Smooth muscle cell (in vitro differentiated cells): Measurements from ENCODE around the gene PELI3. TPM values are rescaled to one million over a fixed set of nuclear protein-coding genes. Genes with fewer than 3 reads are reported as not detected.
A peak's percentile ranks its signal among the peaks of the same experiment; 100 is the strongest.

Source experiments
- DNase-seq: peaks from one replicate; lab custom pipeline; 2025; ENCODE audit not compliant: unreplicated experiment; lab: John Stamatoyannopoulos, UW
- H2AFZ ChIP-seq: fragments of 200-600 bp; sonication (generic); 2 replicates; pipeline ENCODE4 v1.6.0; 2016; ENCODE audit warnings: antibody characterized with exemption, low read depth, mild to moderate bottlenecking
- H3F3A ChIP-seq: fragments of 200-600 bp; sonication (generic); 2 replicates; pipeline ENCODE4 v1.6.0; 2017; ENCODE audit warnings: antibody characterized with exemption, low read depth
- H3K27ac ChIP-seq: fragments of 200-600 bp; sonication (generic); 2 replicates; pipeline ENCODE4 v1.5.1; 2016; ENCODE audit warnings: low read depth, mild to moderate bottlenecking
- H3K27me3 ChIP-seq: fragments of 200-600 bp; sonication (generic); 2 replicates; pipeline ENCODE4 v1.6.1; 2016; ENCODE audit warnings: low read depth, mild to moderate bottlenecking
- H3K36me3 ChIP-seq: fragments of 200-600 bp; sonication (generic); 2 replicates; pipeline ENCODE4 v1.5.1; 2016; ENCODE audit warnings: low read depth
- H3K4me1 ChIP-seq: fragments of 200-600 bp; sonication (generic); 2 replicates; pipeline ENCODE4 v1.5.1; 2016; ENCODE audit warnings: low read depth
- H3K4me2 ChIP-seq: fragments of 200-600 bp; sonication (generic); 2 replicates; pipeline ENCODE4 v1.6.0; 2016; ENCODE audit warnings: mild to moderate bottlenecking
- H3K4me3 ChIP-seq: fragments of 200-600 bp; sonication (generic); 2 replicates; pipeline ENCODE4 v1.5.1; 2016; ENCODE audit warnings: mild to moderate bottlenecking
- H3K79me2 ChIP-seq: fragments of 200-600 bp; sonication (generic); 2 replicates; pipeline ENCODE4 v1.6.0; 2016; ENCODE audit warnings: low read depth, mild to moderate bottlenecking
- H3K9ac ChIP-seq: fragments of 200-600 bp; sonication (generic); 2 replicates; pipeline ENCODE4 v1.6.0; 2016; ENCODE audit warnings: low read depth
- H3K9me3 ChIP-seq: fragments of 200-600 bp; sonication (generic); replicated peaks from 2 replicates; pipeline ENCODE4 v1.5.1; 2016; ENCODE audit warnings: low read depth
- H4K20me1 ChIP-seq: fragments of 200-600 bp; sonication (generic); 2 replicates; pipeline ENCODE4 v1.6.0; 2016; ENCODE audit warnings: low read depth
- CTCF ChIP-seq: fragments of 200-600 bp; sonication (generic); IDR thresholded peaks from 2 replicates; pipeline ENCODE4 v1.5.1; 2017; ENCODE audit warnings: borderline replicate concordance, mild to moderate bottlenecking, antibody characterized with exemption; ENCODE audit not compliant: insufficient read depth, poor library complexity, severe bottlenecking
- WGBS: methylation state at CpG from one replicate; pipeline ENCODE4 v1.1.7; 2016; ENCODE audit warnings: low lambda C conversion rate; 5-methylcytosine and 5-hydroxymethylcytosine counted together
- polyA plus RNA-seq: library from polyadenylated mRNA; unstranded; fragments of >200 nt; fragmentation: Nextera tagmentation; extraction: Ambion mirVana; gene quantifications from 2 replicates; pipeline ENCODE4 v1.2.1, GENCODE V29; 2016
- total RNA-seq: library from RNA; depleted of rRNA; stranded (reverse); fragments of >200 nt; gene quantifications from 2 replicates; pipeline ENCODE4 v1.2.3, GENCODE V29; 2014

Gene PELI3
- total and polyA plus RNA-seq, 2 experiments from 2014 or later, result 2.1 to 9.4 TPM

- no peak overlapping the region for H3K4me2 ChIP-seq
- H3K4me3 ChIP-seq, result no peak overlapping the region
- WGBS, result 18% methylated on average over 38 of the region's 38 CpGs
- peak; percentile 89 for DNase-seq
- H3K9ac ChIP-seq, result no peak overlapping the region
- TF ChIP-seq CTCF, result no peak
- no peak overlapping the region for H3K27ac ChIP-seq
- no peaks in the 10 kb centered on the region for H3K36me3 ChIP-seq
- H3K79me2 ChIP-seq, result no peaks in the 10 kb centered on the region
- peaks cover 11% of the 10 kb centered on the region for H3F3A ChIP-seq
- H3K9me3 ChIP-seq, result no peaks in the 10 kb centered on the region
- no peak overlapping the region for H2AFZ ChIP-seq
- H3K4me1 ChIP-seq, result peaks cover 12% of the 10 kb centered on the region
- H4K20me1 ChIP-seq, result peaks cover 62% of the 10 kb centered on the region
- H3K27me3 ChIP-seq, result peaks cover 22% of the 10 kb centered on the region
Observed at GRCh38 chr11:66421492-66422205, 45.1 kb upstream of the PELI3 start.

GRCh38 chr11:66426314-66426713 lies 40.4 kb upstream of the PELI3 start:
- no peak overlapping the region for H3K9ac ChIP-seq
- no peaks in the 10 kb centered on the region for H3K79me2 ChIP-seq
- no peaks in the 10 kb centered on the region for H3K36me3 ChIP-seq
- no peak overlapping the region for H3K4me3 ChIP-seq
- no peak for DNase-seq
- TF ChIP-seq CTCF, result no peak
- H3K9me3 ChIP-seq, result no peaks in the 10 kb centered on the region
- peaks cover 2% of the 10 kb centered on the region for H3F3A ChIP-seq
- H3K4me1 ChIP-seq, result peaks cover under 1% of the 10 kb centered on the region
- H2AFZ ChIP-seq, result no peak overlapping the region
- WGBS, result 90% methylated on average over 23 of the region's 23 CpGs
- H3K27ac ChIP-seq, result no peak overlapping the region
- no peaks in the 10 kb centered on the region for H3K27me3 ChIP-seq
- no peak overlapping the region for H3K4me2 ChIP-seq
- H4K20me1 ChIP-seq, result peaks cover 18% of the 10 kb centered on the region

GRCh38 chr11:66428933-66429332 lies 37.8 kb upstream of the PELI3 start:
- no peak overlapping the region for H3K9ac ChIP-seq
- no peak overlapping the region for H3K4me3 ChIP-seq
- TF ChIP-seq CTCF, result no peak
- H3K27ac ChIP-seq, result no peak overlapping the region
- no peak for DNase-seq
- no peaks in the 10 kb centered on the region for H3K27me3 ChIP-seq
- WGBS, result 85% methylated on average over 2 of the region's 2 CpGs
- H2AFZ ChIP-seq, result no peak overlapping the region
- H3K9me3 ChIP-seq, result no peaks in the 10 kb centered on the region
- H3K36me3 ChIP-seq, result no peaks in the 10 kb centered on the region
- H3F3A ChIP-seq, result no peaks in the 10 kb centered on the region
- H4K20me1 ChIP-seq, result peaks cover 8% of the 10 kb centered on the region
- no peaks in the 10 kb centered on the region for H3K79me2 ChIP-seq
- H3K4me2 ChIP-seq, result no peak overlapping the region
- no peaks in the 10 kb centered on the region for H3K4me1 ChIP-seq
